OCI-LY1 (cell line): Measurements from ENCODE around the gene SLC26A8.

ENCODE experiments used
- EZH2 ChIP-seq: fragments of 200-600 bp; sonication (generic), shearing (Covaris generic); IDR thresholded peaks from 2 replicates; pipeline ENCODE4 v1.8.0; 2017; ENCODE audit warnings: borderline replicate concordance, mixed run types, mild to moderate bottlenecking, antibody characterized with exemption, low read length, moderate library complexity, mixed read lengths
- TF ChIP-seq, protein P1 (sequence below): fragments of 200-600 bp; sonication (generic), shearing (Covaris generic); IDR thresholded peaks from 2 replicates; pipeline ENCODE4 v1.5.1; 2017; ENCODE audit warnings: mild to moderate bottlenecking, antibody characterized with exemption, low read length, moderate library complexity, mixed read lengths

DNA sequence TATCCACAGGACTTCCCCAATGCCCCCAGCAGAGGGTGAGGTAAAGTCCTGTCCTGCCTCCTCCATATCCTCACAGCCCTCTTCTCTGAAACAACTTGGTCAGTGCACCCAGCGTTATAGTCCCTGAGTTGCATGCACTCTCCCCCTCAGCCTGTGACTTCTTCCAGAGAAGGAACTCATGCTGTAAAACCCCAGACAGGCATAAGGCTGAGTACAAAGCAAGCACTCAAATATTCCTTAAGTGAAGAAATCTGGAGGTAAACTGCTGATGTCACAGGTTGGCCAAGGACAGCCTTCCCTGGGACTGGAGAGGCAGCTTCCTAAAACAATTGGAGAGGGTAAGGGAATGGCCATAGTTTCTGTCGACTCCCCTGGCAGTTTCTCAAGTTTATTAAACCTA lies 90.6 kb downstream of the SLC26A8 start:
- TF ChIP-seq EZH2: no peak
- TF ChIP-seq, protein P1, sequence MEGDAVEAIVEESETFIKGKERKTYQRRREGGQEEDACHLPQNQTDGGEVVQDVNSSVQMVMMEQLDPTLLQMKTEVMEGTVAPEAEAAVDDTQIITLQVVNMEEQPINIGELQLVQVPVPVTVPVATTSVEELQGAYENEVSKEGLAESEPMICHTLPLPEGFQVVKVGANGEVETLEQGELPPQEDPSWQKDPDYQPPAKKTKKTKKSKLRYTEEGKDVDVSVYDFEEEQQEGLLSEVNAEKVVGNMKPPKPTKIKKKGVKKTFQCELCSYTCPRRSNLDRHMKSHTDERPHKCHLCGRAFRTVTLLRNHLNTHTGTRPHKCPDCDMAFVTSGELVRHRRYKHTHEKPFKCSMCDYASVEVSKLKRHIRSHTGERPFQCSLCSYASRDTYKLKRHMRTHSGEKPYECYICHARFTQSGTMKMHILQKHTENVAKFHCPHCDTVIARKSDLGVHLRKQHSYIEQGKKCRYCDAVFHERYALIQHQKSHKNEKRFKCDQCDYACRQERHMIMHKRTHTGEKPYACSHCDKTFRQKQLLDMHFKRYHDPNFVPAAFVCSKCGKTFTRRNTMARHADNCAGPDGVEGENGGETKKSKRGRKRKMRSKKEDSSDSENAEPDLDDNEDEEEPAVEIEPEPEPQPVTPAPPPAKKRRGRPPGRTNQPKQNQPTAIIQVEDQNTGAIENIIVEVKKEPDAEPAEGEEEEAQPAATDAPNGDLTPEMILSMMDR: no peak
